GM21576 (cell line): ENCODE results near the gene RASAL2.
"Not testable (repeated sequence)": the region's sequence is repeated elsewhere in the genome, so short reads cannot be mapped to it uniquely, and the experiment has no call there.

Experiments used
- ATAC-seq: cut with Tn5 transposase; IDR thresholded peaks from one replicate; pipeline ENCODE4 v1.9.1; 2021; ENCODE audit warnings: mild to moderate bottlenecking, moderate library complexity; ENCODE audit not compliant: unreplicated experiment

Gene RASAL2

GRCh38 chr1:178273707-178274410 lies 180.0 kb downstream of the RASAL2 start:
- no peak for ATAC-seq

GRCh38 chr1:178275049-178275448 lies 181.1 kb downstream of the RASAL2 start:
- ATAC-seq = no peak

GRCh38 chr1:178275553-178275952 lies 181.6 kb downstream of the RASAL2 start:
- no peak for ATAC-seq

- ATAC-seq = no peak
Measured at GRCh38 chr1:178277793-178278530, 184.1 kb downstream of the RASAL2 start.

- ATAC-seq = no peak
Measured at GRCh38 chr1:178278916-178279686, 185.2 kb downstream of the RASAL2 start.

GRCh38 chr1:178282949-178283367 lies 189.1 kb downstream of the RASAL2 start:
- no peak for ATAC-seq

GRCh38 chr1:178283409-178283808 lies 189.5 kb downstream of the RASAL2 start:
- ATAC-seq = no peak

- no peak for ATAC-seq
Measured at GRCh38 chr1:178284058-178284457, 190.2 kb downstream of the RASAL2 start.

GRCh38 chr1:178291166-178291565 lies 197.3 kb downstream of the RASAL2 start:
- no peak for ATAC-seq

- ATAC-seq = no peak
Measured at GRCh38 chr1:178294654-178295053, 200.8 kb downstream of the RASAL2 start.

- ATAC-seq = no peak
Measured at GRCh38 chr1:178300352-178300699, 206.4 kb downstream of the RASAL2 start.

- no peak for ATAC-seq
Measured at GRCh38 chr1:178301141-178301540, 207.2 kb downstream of the RASAL2 start.

GRCh38 chr1:178307264-178307663 lies 213.4 kb downstream of the RASAL2 start:
- ATAC-seq = no peak

GRCh38 chr1:178308438-178308837 lies 214.5 kb downstream of the RASAL2 start:
- no peak for ATAC-seq

GRCh38 chr1:178310685-178311105 lies 216.8 kb downstream of the RASAL2 start:
- no peak for ATAC-seq

- ATAC-seq = no peak
Measured at GRCh38 chr1:178311164-178311563, 217.3 kb downstream of the RASAL2 start.

- ATAC-seq = not testable (repeated sequence)
Measured at GRCh38 chr1:178320280-178320982, 226.5 kb downstream of the RASAL2 start.

GRCh38 chr1:178323067-178323466 lies 229.2 kb downstream of the RASAL2 start:
- ATAC-seq = no peak

GRCh38 chr1:178324003-178324402 lies 230.1 kb downstream of the RASAL2 start:
- no peak for ATAC-seq

GRCh38 chr1:178328728-178329127 lies 234.8 kb downstream of the RASAL2 start:
- no peak for ATAC-seq

- ATAC-seq = no peak
Measured at GRCh38 chr1:178330153-178330552, 236.2 kb downstream of the RASAL2 start.
